ENCODE results near the gene ETV6.

The ETV6 gene

GRCh38 chr12:11773889-11774677, 124.6 kb downstream of the ETV6 start:
- FAIRE-seq (no peak), DNase-seq (ENCODE audit: low spot score) (no peak)

GRCh38 chr12:11774821-11775220, 125.3 kb downstream of the ETV6 start:
- DNase-seq (ENCODE audit: low spot score) (no peak), FAIRE-seq (no peak)

- DNase-seq (ENCODE audit: low spot score) (no peak), FAIRE-seq (no peak)
Measured at GRCh38 chr12:11776316-11776715, 126.8 kb downstream of the ETV6 start.

- FAIRE-seq: no peak
- no peak for DNase-seq (ENCODE audit: low spot score)
Measured at GRCh38 chr12:11777451-11777850, 128.0 kb downstream of the ETV6 start.

- FAIRE-seq (no peak), DNase-seq (ENCODE audit: low spot score) (no peak)
Measured at GRCh38 chr12:11777962-11778361, 128.5 kb downstream of the ETV6 start.

- FAIRE-seq (no peak), DNase-seq (ENCODE audit: low spot score) (no peak)
Measured at GRCh38 chr12:11778713-11779685, 129.5 kb downstream of the ETV6 start.

- FAIRE-seq (peak; percentile 65), DNase-seq (ENCODE audit: low spot score) (no peak)
Measured at GRCh38 chr12:11780521-11781101, 131.1 kb downstream of the ETV6 start.

GRCh38 chr12:11782914-11783420, 133.5 kb downstream of the ETV6 start:
- FAIRE-seq (no peak), DNase-seq (ENCODE audit: low spot score) (no peak)

- no peak for DNase-seq (ENCODE audit: low spot score)
- peak; percentile 63 for FAIRE-seq
Measured at GRCh38 chr12:11785712-11786111, 136.2 kb downstream of the ETV6 start.

GRCh38 chr12:11786638-11787365, 137.3 kb downstream of the ETV6 start:
- DNase-seq (ENCODE audit: low spot score) (no peak), FAIRE-seq (no peak)

GRCh38 chr12:11787437-11787836, 138.0 kb downstream of the ETV6 start:
- FAIRE-seq: no peak
- no peak for DNase-seq (ENCODE audit: low spot score)

- DNase-seq (ENCODE audit: low spot score) (no peak), FAIRE-seq (no peak)
Measured at GRCh38 chr12:11787933-11788849, 138.7 kb downstream of the ETV6 start.

- DNase-seq (ENCODE audit: low spot score) (no peak), FAIRE-seq (no peak)
Measured at GRCh38 chr12:11793921-11794710, 144.6 kb downstream of the ETV6 start.

GRCh38 chr12:11794751-11795150, 145.3 kb downstream of the ETV6 start:
- FAIRE-seq (no peak), DNase-seq (ENCODE audit: low spot score) (no peak)

- DNase-seq (ENCODE audit: low spot score) (peak; percentile 45), FAIRE-seq (no peak)
Measured at GRCh38 chr12:11795192-11795912, 145.9 kb downstream of the ETV6 start.

GRCh38 chr12:11795913-11796459, 146.5 kb downstream of the ETV6 start:
- FAIRE-seq: peak; percentile 58

GRCh38 chr12:11797317-11797913, 147.9 kb downstream of the ETV6 start:
- DNase-seq (ENCODE audit: low spot score) (no peak), FAIRE-seq (no peak)

More at GRCh38 chr12:11795913-11796459, 146.5 kb downstream of the ETV6 start:
- DNase-seq (ENCODE audit: low spot score): peak; percentile 78
